OCI-LY1 (cell line): ENCODE measurements around the gene NEMP1.

Source experiments
- EZH2 ChIP-seq: fragments of 200-600 bp; sonication (generic), shearing (Covaris generic); IDR thresholded peaks from 2 replicates; pipeline ENCODE4 v1.8.0; 2017; ENCODE audit warnings: borderline replicate concordance, mixed run types, mild to moderate bottlenecking, antibody characterized with exemption, low read length, moderate library complexity, mixed read lengths
- TF ChIP-seq, protein P1 (sequence below): fragments of 200-600 bp; sonication (generic), shearing (Covaris generic); IDR thresholded peaks from 2 replicates; pipeline ENCODE4 v1.5.1; 2017; ENCODE audit warnings: mild to moderate bottlenecking, antibody characterized with exemption, low read length, moderate library complexity, mixed read lengths

DNA sequence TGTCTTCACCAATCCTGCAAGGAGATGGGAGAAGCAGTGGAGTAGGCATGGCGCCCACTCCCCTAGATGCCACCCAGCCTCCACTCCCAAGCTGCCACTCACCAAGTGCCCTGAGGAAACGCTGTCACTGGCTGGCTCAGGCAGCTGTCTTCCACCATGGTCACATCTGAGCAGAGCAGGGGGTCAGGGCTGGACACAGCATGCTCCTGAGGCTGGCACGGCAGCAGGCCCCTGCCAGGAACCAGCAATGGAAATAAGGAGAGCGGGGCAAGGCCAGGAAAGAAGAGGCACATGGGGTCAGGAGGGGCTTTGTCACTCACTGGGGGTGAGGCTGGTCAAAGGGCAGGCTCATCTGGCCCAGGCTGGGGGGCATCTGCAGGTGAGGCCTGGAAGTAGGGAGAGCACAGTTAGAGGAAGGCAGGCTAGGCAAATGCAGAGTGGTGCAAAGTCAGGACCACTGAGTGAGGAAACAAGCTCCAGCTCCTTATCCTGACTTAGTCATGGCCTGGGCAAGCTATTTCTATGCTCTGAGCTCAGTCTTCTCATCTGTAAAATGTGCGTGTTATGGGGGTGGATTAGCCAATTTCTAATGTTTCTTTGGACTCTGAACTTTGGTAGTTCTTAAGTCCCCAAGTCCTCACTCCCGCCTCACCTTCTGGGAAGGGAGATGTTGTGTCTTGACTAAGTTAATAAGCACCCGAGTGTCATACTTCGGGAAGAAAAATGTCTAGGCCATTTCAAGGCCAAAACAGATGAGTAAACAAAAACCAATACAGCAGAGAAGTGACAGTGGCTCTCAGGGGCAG is 18.4 kb upstream of the NEMP1 start:
- TF ChIP-seq, protein P1, sequence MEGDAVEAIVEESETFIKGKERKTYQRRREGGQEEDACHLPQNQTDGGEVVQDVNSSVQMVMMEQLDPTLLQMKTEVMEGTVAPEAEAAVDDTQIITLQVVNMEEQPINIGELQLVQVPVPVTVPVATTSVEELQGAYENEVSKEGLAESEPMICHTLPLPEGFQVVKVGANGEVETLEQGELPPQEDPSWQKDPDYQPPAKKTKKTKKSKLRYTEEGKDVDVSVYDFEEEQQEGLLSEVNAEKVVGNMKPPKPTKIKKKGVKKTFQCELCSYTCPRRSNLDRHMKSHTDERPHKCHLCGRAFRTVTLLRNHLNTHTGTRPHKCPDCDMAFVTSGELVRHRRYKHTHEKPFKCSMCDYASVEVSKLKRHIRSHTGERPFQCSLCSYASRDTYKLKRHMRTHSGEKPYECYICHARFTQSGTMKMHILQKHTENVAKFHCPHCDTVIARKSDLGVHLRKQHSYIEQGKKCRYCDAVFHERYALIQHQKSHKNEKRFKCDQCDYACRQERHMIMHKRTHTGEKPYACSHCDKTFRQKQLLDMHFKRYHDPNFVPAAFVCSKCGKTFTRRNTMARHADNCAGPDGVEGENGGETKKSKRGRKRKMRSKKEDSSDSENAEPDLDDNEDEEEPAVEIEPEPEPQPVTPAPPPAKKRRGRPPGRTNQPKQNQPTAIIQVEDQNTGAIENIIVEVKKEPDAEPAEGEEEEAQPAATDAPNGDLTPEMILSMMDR, result no peak
- no peak for TF ChIP-seq EZH2
